Activated effector memory CD4-positive, alpha-beta T cell treated with Interleukin-2 at 50 U/mL for 16 hours (primary cell): ENCODE results near the gene ZNF845.
"Not testable (repeated sequence)": the region's sequence is repeated elsewhere in the genome, so short reads cannot be mapped to it uniquely, and the experiment has no call there.

Experiments
- DNase-seq: peaks from one replicate; pipeline ENCODE4 v3.0.0-alpha.2; 2020

The ZNF845 gene

DNA sequence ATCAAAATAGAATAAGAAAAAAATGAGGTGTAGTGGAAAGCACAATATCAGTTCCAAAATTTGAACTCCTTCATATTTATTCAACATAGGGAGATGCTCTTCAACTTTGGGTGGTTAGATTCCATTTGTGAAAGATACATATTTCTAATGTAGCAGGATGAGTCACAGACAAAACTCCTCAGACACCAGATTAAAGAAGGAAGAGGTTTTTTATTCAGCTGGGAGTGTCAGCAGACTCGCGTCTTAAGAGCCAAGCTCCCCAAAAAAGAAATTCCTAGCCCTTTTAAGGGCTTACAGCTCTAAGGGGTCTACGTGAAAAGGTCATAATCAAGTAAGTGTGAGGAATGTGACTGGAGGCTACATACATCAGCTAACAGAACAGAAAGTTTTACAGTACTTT, 54.6 kb downstream of the ZNF845 start:
- DNase-seq, result no peak

DNA sequence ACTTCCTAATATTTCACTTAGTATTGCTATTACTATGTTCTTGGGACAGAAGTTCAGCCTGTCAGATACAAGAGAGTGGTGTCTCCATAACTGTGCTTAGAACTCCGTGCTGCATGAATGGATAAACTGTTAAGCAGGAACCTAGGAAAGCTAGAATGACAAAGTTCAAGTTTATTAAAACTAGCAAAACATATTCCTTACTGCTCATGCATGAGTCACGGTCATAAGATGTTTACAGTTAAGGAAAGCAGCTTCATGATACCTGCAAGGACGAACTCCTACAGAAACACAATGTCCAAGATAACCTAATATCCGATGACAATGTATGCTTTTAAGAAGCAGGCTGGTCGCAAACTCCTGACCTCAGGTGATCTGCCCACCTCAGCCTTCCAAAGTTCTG, 55.4 kb downstream of the ZNF845 start:
- DNase-seq, result no peak

DNA sequence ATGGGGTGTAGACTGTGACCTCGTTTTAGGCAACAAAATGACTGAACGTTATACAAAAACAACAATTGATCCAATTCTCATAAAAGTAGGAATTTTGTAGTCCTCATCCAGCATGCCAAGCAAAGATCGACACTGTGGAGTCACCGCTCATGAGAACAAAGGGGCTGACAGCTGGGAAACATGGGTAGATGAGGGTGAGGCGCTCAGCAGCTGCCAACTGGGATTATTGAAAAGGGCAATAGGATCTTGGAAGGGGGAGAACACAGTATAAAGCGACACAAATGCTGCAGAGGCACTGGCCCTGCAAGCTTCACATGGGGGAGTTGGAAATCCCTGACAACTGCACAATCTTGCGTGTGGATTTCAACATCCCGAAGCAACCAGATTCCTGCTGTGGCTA, 56.0 kb downstream of the ZNF845 start:
- DNase-seq, result no peak

DNA sequence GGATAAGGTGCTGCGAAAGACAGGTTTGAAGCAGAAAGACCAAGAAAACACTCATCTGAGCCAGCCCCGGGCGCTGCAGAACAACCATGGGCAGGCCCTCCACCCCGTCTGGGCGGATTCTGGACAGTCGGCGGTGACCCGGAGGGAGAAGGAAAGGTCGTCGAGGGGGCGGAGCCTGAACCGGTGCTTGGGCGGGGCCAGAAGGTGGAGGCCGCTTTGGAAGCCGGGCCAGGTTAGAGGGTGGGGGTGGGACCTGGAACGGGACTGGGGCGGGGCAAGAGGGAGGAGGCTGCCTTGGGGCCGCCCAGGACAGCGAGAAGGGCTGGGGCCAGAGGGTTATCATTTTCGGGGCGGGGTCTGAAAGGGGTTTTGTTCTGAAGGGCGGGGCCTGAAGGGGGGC, 56.4 kb downstream of the ZNF845 start:
- no peak for DNase-seq

DNA sequence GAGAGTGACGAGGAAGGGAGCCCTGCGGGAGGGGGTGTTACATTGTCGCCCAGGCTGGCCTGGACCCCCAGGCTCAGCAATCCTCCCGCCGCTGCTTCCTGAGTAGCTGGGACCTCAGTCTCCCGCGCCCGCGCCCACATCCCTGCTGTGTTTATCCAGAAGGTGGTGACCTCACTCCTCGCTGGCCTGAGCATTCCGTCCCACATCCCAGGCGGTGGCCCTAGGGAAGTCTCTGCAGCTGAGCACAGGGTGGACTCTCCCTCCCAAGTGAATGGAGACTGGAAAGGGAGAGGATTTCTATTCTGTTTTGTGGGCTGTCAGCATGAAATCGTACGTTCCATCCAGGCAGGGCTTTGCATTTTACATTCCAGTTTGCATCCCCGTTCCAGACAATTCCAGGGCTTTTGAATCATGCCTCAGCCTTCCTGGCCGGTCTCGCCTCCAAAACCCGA, 61.0 kb downstream of the ZNF845 start:
- DNase-seq, result no peak

DNA sequence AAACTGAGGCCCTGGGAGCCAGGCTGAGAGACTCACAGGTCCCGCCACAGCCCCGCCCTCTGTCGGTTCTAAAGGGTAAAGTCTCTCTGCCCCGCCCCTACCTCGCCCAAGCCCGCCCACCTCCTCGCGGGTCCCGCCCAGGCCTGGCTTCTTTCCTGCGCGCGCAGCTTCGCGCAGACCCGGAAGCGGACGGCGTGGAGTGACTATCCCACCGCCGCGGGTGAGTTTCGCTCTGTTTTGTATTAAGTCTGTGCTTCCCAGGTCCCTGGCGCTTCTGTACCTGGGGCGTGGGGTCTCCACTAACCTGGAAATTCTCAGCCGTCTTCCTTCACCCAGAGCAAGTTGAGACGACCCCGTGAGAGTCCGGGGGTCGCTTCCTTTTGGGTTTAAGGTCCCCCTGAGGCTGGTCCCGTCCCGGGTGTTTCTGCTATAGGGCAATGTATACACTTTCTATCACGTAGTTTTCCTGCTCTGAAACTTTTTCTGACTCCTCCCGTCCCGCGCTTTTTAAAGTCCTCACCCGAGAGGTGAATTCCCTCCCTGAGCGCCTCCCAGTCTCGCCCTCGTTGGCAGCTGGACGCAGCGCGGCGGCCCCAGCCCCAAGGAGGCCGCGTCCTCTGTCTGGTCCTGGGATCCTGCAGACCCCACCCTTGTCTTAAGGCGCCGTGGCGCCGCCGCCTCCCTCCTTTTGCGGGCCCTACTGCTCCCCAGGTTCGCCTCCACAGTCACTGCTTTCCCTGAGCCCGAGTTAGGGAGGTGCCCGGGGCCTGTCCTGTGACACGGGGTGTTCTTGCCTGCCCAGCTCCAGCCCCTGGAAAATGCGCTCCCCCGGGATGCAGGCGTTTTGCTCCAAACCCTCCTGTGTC, 61.7 kb downstream of the ZNF845 start, which contains the start of gene ZNF765:
TSS of gene ZNF765 (plus strand) at position 176 of the 866 bp plus-strand sequence. CDS start 2,867 bp downstream, outside the sequence.
- peak; percentile 95 for DNase-seq

DNA sequence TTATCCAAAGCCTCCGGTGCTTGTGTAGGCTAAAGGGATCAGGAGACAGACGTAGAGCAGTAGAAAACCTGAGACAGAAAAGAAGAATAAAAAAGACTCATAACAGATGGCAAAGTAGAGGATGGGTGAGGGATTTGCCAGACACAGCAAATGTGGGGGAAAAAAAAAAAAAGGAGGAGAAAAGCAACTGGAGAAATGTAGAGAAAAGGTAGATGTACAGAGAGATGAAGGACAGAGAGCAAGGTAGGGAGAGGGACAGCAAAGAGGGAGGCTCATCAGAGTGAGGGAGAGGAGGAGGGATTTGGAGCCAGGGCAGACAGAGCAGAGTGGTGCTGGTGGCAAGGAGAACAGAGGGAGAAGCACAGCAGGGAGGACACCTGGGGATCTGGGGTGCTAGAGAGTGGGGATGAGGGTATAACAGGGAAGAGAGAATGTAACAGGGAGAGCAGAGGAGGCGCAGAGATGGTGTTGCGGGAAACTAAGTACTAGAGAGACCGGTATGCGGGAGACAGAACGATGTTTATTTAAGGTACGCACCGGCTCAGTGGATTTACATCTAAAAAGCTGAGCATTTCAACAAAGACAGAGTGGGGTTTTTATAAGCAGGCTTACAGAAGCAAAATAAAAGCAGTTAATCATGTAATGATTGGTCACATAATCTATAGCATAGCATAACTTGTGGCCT, 62.4 kb downstream of the ZNF845 start:
- not testable (repeated sequence) for DNase-seq

DNA sequence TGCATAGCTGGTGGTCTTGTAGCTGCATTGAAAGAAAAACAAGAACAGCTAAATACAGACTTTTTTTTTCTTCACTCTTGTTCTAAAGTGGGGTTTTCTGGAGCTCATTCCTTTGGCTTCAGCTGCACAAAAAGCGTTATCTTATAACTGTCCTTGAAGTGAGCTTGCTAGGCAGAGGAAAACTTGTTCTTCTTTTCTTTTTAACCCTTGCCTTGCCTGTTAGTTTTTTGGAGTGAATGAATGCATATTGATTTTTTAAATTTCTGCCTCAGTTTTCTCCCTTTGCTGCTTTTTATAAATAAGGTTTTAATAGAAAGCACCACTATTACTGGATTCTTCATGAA, 62.9 kb downstream of the ZNF845 start:
- no peak for DNase-seq

DNA sequence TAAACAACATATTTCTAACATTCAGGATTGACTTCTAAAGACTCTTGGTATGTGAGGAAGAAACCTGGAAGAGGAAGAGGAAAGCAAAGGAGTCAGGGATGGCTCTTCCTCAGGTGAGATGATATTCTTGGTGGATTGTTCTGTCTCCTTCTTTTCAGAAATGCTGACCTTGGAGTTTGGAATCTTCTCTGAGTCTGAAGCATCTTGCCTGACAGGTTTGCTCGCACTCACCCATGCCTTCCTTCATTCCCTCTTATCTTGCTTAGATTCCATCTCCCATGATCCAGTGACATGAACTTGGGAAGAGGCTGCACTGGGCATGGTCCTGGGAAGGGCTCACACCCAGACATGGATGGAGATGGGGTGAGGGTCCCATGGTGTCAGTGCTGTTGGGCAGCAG, 64.4 kb downstream of the ZNF845 start:
- DNase-seq, result not testable (repeated sequence)
